ENCODE measurements around the gene EWSR1.
"Not testable (repeated sequence)": the region's sequence is repeated elsewhere in the genome, so short reads cannot be mapped to it uniquely, and the experiment has no call there.

The EWSR1 gene

GRCh38 chr22:29341056-29341848, 73.2 kb downstream of the EWSR1 start:
- no peak for DNase-seq

GRCh38 chr22:29341849-29342127, 73.7 kb downstream of the EWSR1 start:
- no peak for DNase-seq

- DNase-seq: no peak
Measured at GRCh38 chr22:29342177-29342576, 74.1 kb downstream of the EWSR1 start.

GRCh38 chr22:29342577-29343312, 74.7 kb downstream of the EWSR1 start:
- no peak for DNase-seq

GRCh38 chr22:29343313-29343805, 75.3 kb downstream of the EWSR1 start:
- DNase-seq: no peak

GRCh38 chr22:29344137-29344536, 76.1 kb downstream of the EWSR1 start:
- no peak for DNase-seq

GRCh38 chr22:29344889-29345288, 76.8 kb downstream of the EWSR1 start:
- not testable (repeated sequence) for DNase-seq

- no peak for DNase-seq
Measured at GRCh38 chr22:29345932-29346331, 77.9 kb downstream of the EWSR1 start.

- no peak for DNase-seq
Measured at GRCh38 chr22:29346659-29347058, 78.6 kb downstream of the EWSR1 start.

- no peak for DNase-seq
Measured at GRCh38 chr22:29348041-29348440, 80.0 kb downstream of the EWSR1 start.

- no peak for DNase-seq
Measured at GRCh38 chr22:29348956-29349355, 80.9 kb downstream of the EWSR1 start.

All from SHP77 treated with DMSO at 0.1 percent for 48 hours (cell line).